GM18873 (cell line): Measurements from ENCODE around the gene ATP13A3.

Experiments
- ATAC-seq: cut with Tn5 transposase; IDR thresholded peaks from one replicate; pipeline ENCODE4 v1.9.1; 2021; ENCODE audit warnings: mild to moderate bottlenecking, moderate library complexity, moderate number of reproducible peaks; ENCODE audit not compliant: unreplicated experiment, low FRiP score

Gene ATP13A3

DNA sequence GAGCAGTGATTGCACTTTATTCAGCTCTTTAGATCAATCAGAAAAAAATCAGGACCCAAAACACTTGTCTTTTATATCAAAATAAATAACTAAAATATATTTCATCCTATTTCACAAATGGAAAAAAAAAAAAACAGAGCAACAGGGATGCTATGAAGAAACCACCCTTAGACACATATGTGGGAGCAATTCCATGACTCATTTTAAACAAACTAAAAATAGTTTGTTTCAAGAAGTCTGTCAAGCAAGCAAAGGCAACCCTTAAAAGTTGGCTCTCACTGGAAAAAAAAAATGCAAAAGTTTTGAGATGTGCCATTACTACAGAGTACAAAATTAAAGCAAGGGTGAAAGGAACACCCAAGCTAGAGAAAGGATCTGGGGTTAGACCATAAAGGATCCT lies 5.7 kb downstream of the ATP13A3 start:
- ATAC-seq = no peak

- ATAC-seq = no peak
These were observed 10.0 kb downstream of the ATP13A3 start for GRCh38 chr3:194476784-194477183.

DNA sequence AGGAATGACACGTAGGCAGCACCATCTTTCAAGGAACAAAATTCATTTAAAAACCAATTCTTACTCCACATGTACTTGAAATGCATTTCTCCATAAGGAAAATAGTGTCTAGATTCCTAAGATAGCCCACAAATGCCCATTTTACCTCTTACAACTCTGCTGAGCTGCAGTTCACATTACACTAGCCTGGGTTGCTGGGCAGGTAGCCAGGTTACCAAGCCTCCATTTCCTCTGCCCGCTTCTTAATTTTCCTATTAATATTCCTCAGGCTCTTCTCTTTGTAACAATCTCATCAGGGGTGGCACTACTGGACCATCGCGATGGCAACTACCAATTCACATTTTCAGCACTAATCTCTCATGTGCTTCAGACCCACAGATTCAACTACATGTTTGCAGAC lies 10.8 kb downstream of the ATP13A3 start:
- ATAC-seq = no peak

GRCh38 chr3:194475138-194475932 lies 11.5 kb downstream of the ATP13A3 start:
- ATAC-seq = no peak

- ATAC-seq = no peak
These were observed 12.1 kb downstream of the ATP13A3 start for GRCh38 chr3:194474675-194475074.

GRCh38 chr3:194472290-194472920 lies 14.4 kb downstream of the ATP13A3 start:
- no peak for ATAC-seq

- ATAC-seq = no peak
These were observed 14.9 kb downstream of the ATP13A3 start for GRCh38 chr3:194471863-194472262.

DNA sequence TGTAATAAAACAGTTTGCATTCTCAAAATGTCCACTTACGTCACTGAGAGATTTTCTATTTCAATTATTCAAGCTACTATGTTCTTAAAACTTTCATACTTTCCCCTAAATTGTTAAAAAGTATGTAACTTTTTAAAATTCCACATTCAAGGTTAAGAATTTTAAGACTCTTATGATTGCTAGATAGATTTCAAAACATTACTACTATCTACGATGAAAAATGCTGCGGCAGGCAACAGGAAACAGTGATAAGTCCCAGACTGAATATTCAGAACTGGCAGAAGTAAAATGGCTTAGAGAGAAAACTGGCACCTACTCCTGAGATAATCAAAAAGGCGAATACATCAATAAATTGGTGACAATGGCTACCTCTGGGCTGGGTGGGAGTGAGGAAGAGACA lies 16.2 kb downstream of the ATP13A3 start:
- no peak for ATAC-seq

DNA sequence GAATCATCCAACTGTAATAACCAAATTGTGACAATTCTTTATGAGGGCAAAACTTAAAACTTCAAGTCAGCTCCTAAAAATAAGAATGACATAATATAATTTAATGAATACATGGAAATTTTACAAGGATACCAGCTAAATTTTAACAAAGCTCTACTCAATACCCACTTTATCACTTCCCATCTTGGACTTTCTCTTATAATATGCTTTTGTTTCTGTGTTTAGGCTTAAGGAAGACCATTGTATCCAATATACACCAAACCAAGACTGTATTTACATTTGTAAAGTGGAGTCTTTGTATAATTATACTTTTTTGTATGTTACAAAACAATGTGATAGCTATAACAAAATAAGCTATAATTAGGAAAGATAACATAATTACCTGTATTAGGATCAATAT lies 16.8 kb downstream of the ATP13A3 start:
- ATAC-seq = no peak

DNA sequence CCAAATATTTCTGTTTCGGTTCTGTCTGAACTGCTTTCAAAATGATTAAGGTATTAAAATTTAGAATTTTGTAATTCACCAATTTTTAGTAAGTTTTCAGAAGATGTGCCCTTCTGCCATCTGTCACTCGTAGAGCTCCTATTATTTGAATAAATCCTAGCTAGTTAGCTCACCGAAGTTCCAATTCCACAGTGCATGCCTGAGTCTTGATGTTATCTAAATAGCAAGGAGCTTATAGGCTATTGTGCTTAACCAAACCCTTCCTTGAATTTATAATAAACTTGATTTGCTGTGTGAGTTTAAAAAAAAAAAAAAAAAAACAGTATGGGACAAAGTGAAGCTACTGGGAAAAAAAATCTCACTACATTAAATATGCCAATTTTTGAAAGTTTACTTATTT lies 18.7 kb downstream of the ATP13A3 start:
- no peak for ATAC-seq

- no peak for ATAC-seq
These were observed 19.9 kb downstream of the ATP13A3 start for GRCh38 chr3:194466761-194467356.

DNA sequence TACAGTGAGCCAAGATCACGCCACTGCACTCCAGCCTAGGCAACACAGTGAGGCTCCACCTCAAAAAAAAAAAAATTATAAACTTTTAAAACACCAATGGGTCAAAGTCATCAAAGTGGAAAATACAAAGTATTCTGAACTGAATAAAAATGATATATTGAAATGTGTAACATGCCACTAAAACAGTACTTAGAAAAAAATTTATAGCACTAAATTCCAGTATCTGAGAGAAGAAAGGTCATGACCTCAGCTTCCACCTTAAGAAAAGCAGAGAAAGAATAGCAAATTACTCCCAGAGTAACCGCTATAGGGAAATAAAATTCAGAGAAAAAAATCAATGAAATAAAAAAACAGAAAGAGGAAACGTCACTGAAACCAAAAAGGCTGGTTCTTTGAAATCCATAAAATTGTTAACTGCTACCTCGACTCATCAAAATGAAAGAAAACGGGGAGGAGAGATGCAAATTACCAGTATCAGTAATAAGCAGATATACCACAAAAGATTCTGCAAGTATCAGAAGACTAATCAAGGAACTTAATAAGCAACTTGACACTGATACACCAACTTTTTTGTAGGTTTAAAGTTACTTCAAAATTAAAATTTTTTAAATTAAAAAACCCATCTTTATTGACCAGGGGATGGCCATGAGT lies 20.8 kb downstream of the ATP13A3 start:
- ATAC-seq = no peak

GRCh38 chr3:194465246-194465645 lies 21.6 kb downstream of the ATP13A3 start:
- ATAC-seq = no peak

- ATAC-seq = no peak
These were observed 22.1 kb downstream of the ATP13A3 start for GRCh38 chr3:194464692-194465091.

DNA sequence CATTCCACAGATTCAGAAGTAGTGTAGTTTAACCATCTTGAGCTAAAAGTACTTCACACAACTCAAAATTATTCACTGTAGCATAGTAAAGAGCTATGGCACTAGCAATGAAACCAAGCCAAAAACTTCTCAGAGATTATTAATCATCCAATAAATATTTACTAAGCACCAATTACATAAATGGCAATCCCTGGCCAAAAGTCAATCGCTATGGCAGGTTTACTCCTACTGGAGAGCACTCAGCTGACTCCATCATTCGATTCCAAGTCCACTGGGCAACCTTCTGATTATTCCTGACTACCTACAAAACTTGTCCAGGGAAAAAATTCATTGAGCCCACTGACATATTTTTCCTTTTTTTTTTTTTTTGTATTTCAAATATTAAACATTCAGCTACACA lies 23.9 kb downstream of the ATP13A3 start:
- no peak for ATAC-seq

GRCh38 chr3:194460566-194460965 lies 26.2 kb downstream of the ATP13A3 start:
- no peak for ATAC-seq

DNA sequence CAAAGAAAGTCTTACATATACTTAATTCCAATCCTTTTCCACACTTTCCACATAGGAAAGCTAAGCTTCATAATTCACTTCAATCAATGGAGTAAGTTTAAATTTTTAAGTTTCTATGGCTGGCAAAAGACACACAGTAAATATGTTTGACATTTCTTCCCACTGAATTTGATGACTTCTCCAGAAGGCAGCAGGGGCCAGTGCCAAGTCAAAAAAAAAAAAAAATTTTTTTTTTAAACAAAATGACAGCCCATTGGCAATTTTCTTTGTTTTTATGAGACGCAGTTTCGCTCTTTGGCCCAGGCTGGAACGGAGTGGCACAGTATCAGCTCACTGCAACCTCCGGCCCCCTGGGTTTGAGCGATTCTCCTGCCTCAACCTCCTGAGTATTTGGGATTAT lies 28.7 kb downstream of the ATP13A3 start:
- ATAC-seq = no peak

DNA sequence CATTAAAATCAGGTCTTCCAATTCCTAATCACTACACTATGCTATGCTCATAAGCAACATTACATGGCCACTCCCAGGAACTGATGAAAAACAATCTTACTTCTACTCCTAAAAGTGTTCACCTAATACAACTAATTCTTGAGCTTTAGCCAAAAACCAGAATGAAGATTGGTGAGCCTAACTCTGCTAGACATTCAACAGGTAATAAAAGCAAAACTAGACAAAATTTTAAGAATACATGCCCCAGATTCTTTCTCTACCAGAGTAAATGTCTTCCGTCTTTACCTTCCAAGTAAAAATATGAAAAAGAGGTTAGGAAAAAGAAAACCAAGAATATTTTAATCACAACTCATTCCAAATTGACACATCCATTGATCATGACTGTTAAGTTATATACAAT lies 31.3 kb downstream of the ATP13A3 start:
- no peak for ATAC-seq

GRCh38 chr3:194450341-194450740 lies 36.5 kb downstream of the ATP13A3 start:
- no peak for ATAC-seq

GRCh38 chr3:194449913-194450312 lies 36.9 kb downstream of the ATP13A3 start:
- no peak for ATAC-seq

DNA sequence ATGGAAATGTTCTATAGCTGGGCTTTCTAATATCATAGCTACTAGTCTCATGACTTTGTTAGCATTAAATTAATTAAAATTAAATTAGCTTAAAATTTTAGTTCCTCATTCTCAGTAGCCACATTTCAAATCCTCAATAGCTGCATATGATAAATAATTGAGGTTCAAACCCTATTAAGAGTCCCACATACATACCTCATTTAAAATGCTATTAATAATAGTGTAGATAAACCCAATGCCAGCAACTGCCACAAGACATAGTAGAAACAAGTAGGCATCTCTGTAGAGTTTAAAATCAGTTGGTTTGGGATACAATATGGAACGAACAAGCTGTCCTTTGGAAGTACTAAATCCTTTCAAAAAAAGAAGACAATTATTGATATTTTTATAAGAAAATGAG lies 39.1 kb downstream of the ATP13A3 start:
- no peak for ATAC-seq
